Spleen (tissue), 7 donors: ENCODE measurements around the gene C19orf25.

Experiments used
- POLR2A ChIP-seq, 3 donors: fragments of 450-650 bp; IDR thresholded peaks; one replicate each; pipeline ENCODE4 v1.5.1; 2017; ENCODE audit warnings: antibody characterized with exemption in 3 of 3, mild to moderate bottlenecking in 1 of 3
- POLR2AphosphoS5 ChIP-seq, 3 donors: sonication (generic); formaldehyde crosslinking; IDR thresholded peaks; one replicate each; pipeline ENCODE4 v1.5.1; 2017; ENCODE audit warnings: antibody characterized with exemption in 3 of 3
- TF ChIP-seq, protein P1 (sequence below), 11 experiments: fragments of 200-600 bp in 7 of 11; fragments of 450-650 bp in 4 of 11; sonication (generic) in 4 of 11; IDR thresholded peaks in 8 of 11; conservative IDR thresholded peaks in 3 of 11; 1 replicate in 7 of 11; 2 replicates in 4 of 11; pipeline versions ENCODE4 v1.4.0 to v1.8.0; 2016 to 2021; ENCODE audit warnings: antibody characterized with exemption in 11 of 11, inconsistent platforms in 4 of 11, mild to moderate bottlenecking in 1 of 11
- donor health status: DM: no; HTN: no; CAD: no; lungs with moderate emphysema.
- donor health status: DM: no; HTN: no; CAD: no.
- donor health status: DM: no; HTN: no; CAD: no.

DNA sequence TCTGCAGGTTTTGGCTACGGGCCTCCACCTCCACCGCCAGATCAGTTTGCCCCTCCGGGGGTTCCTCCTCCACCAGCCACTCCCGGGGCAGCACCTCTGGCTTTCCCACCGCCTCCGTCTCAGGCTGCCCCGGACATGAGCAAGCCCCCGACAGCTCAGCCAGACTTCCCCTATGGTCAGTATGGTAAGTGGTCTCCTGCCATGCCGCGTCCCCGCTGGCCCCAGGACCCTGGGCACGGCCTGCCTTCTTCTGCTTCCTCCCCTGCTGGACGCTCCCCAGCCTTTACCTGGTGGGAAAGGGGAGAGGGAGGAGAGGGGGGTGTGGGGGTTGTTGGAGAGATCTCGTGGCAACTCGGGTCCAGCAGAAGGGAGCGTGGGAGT lies 46.5 kb downstream of the C19orf25 start:
- TF ChIP-seq, protein P1, sequence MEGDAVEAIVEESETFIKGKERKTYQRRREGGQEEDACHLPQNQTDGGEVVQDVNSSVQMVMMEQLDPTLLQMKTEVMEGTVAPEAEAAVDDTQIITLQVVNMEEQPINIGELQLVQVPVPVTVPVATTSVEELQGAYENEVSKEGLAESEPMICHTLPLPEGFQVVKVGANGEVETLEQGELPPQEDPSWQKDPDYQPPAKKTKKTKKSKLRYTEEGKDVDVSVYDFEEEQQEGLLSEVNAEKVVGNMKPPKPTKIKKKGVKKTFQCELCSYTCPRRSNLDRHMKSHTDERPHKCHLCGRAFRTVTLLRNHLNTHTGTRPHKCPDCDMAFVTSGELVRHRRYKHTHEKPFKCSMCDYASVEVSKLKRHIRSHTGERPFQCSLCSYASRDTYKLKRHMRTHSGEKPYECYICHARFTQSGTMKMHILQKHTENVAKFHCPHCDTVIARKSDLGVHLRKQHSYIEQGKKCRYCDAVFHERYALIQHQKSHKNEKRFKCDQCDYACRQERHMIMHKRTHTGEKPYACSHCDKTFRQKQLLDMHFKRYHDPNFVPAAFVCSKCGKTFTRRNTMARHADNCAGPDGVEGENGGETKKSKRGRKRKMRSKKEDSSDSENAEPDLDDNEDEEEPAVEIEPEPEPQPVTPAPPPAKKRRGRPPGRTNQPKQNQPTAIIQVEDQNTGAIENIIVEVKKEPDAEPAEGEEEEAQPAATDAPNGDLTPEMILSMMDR (IDR thresholded peaks at IDR 0.05 in 8 of 11, conservative IDR thresholded peaks at IDR 0.05 in 3 of 11): no peak
- TF ChIP-seq POLR2AphosphoS5 (IDR thresholded peaks at IDR 0.05) (peak in 1 of 3 donors; percentile 34), POLR2A (IDR thresholded peaks at IDR 0.05) (no peak)
